GM18508 (cell line): ENCODE measurements around the gene SFT2D3.

Experiments
- ATAC-seq: cut with Tn5 transposase; IDR thresholded peaks from one replicate; pipeline ENCODE4 v1.9.1; 2021; ENCODE audit warnings: moderate number of reproducible peaks; ENCODE audit not compliant: insufficient read depth, unreplicated experiment

The SFT2D3 gene, protein sequence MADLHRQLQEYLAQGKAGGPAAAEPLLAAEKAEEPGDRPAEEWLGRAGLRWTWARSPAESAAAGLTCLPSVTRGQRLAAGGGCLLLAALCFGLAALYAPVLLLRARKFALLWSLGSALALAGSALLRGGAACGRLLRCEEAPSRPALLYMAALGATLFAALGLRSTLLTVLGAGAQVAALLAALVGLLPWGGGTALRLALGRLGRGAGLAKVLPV

DNA sequence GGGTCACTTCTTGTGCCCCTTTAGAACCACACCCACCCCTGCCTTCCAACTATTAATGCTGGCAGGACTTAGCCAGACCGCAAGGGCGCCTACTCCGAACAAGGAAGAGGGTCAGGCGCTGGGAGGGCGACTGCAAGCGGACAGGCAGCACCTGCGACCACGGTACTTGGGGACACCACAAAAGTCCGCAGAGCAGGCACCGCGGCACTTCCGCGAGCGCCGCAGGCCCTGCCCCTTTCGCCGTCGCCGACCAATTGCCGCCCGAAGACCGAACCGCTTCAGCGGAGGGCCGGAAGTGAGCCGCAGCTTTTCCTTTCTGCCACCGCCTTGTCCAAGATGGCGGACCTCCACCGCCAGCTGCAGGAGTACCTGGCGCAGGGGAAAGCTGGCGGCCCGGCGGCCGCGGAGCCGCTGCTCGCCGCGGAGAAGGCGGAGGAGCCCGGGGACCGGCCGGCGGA is at the start of gene SFT2D3:
SFT2D3 (plus strand) TSS at position 305 of the 458 bp plus-strand sequence; CDS start at position 337, 32 bp downstream.
- peak; percentile 48 for ATAC-seq

DNA sequence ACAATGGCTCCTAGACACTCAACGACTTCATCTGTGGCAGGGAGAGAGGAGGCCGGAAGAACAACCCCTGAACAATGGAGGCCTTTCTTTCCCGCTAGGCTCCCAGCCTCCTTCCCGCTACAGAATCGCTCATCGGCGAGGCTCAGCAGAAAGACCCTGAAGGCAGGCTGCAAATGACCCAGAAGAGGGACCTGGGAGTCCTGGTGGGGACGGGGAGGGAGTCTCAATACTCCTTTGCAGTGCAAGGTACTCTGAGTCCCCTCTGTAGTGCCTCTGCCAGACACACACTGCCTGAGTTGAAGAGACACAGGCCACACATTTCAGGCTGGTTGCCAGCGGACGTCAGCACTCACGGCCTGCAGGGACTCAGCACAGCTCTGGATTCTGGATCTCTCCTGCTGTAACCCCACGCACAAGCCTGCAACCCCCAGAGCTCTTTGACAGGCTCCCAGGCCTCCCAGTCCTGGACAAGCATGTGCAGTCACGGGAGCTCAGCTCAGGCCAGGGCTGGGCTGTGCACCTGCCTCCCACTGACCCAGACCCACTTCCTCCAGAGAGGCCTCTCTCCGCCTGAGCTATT is 49.2 kb upstream of the SFT2D3 start:
- no peak for ATAC-seq

DNA sequence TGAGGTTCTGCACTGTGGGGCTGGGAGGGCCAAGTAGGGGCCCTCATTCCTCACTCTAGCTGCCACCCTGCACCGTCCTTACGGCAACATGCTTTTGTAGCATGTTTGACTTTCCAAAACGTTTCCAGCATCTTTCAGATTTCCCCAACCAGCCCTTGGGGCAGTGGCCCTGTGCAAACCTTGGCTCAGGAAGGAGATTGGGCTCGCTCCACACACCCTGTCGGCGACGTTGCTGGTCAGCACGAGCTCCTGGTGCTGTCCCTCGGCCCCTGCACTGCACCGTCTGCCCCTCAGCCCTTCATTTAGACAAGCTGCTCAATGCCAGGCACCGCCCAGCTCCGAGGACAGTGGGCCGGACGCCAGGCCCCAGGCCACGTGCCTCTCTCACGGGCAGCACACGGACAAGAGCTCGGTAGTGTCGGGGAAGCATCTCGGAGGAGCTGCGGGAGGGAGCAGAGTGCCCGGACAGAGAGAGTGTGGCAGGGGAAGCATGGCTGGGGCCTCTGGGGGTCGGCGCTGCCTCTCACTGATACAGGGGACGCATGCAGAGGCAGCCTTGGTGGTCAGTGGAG is 48.4 kb upstream of the SFT2D3 start:
- ATAC-seq, result no peak

DNA sequence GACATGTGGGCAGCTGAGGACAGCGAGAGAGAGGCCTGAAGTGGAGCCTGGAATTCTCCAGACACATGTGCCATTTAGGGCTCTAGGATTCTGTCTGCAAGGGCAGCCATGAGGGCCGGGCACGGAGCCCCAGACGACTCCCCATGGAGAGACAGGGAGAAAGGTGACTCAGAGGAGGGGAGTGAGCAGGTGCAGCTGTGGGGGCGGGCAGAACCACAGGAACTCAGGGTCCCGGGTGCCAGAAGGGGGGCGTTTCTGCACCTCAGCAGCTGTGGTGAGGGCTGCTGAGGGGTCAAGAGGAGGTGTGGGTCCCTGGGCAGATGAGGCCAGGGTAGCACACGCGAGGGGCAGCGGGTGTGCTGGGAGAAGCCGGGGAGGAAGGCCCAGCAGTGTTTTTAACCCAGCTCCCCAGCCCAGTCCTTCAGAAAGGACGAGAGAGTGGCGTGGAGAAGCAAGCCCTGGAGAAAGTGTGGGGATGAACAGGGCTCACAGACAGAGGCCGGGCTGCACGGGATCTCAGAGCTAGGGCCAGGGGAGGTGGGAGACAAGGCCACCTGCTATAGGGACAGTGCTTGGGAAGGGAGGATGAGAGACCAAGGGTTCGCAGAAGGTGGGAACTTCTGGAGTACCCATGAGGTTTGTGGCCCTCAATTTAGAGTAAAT is 47.7 kb upstream of the SFT2D3 start:
- ATAC-seq, result no peak

DNA sequence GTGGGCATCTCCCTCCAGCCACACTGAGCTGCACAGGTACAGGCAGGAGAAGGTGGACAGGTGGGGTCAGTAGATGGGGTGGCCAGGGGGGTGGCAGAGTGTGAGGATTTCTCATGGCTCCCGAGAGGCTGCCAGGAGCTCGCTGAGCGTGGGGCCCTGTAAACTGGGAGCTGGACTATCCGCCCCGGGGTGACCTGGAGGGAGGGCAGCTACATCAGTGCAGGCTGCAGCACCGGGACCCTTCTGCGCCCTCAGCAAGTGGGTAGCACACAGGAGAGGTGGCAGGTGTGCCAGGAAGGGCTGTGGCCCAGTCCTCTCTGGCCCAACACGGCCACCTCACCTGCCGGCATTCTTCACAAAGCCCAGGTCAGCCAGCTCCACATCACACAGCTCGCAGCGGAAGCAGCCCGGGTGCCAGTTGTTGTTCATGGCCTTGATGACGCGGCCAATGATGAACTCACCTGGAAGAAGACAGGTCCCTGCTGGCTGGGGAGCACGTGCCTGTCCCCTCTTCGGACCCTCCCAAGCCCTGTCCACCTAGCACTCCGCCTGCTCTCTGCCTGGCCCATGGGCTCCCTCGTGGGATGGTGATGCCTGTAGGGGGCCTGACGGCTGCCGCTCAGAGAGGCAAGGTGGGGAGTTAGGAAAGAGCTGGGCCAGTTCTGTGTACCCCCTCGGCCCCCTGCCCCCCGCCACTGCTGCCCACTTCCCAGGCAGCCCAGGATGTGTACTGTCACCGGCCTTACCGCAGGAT is 47.0 kb upstream of the SFT2D3 start:
- no peak for ATAC-seq

DNA sequence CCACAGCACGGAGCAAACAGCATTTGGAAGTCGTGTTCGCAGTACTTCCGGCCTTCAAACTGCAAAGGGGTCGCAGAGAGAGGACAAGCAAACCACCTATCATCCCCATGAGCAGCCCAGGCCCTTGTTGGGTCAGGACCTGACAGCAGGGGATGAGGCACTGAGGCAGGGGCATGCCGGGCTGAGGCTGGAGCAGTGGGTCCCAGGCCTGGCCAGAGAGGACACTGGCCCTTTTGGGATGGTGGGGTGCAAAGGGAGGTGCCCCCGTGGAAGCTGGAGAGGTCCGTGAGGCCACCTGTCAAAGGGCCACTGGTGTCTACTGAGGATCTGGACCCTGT is 46.5 kb upstream of the SFT2D3 start:
- ATAC-seq, result no peak

DNA sequence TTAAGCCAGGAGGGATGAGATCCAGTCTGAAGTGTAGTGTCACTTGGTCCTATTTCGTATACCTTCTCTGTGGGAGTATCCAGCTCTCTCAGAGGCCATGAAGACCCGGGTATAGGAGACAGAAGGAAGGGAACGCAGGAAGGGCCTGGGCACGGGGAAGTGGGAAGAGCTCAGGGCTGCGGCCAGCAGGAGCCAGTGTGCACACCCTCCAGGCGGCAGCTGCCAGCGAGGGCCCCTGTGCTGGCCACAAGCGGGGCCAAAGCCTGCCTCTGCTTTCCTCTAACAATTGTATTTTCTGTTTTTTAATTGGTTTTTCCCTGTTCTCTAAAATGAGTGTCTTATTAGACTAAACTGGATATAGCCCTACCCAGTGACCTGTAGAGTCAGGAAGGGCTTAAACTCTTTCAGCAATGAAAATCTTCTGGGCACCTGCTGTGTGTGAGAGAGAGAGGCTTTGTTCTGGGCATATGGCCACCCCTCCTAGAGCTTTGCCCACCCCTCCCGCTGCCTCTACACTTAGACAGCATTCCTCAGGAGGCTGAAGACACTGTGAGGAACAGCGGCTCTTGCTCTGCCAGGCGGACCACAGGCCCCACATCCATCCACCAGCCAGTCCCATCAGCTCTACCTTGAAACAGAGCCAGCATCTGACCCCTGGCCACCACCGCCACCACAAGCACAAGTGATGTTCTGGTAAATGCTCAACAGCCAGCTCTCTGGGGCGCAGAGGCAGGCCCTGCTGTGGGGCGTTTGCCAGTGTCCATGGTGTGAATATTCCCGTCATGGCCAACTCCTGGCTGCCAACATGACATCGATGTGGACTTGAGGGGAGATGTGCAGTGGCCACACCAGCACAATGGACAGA is 45.9 kb upstream of the SFT2D3 start:
- no peak for ATAC-seq

DNA sequence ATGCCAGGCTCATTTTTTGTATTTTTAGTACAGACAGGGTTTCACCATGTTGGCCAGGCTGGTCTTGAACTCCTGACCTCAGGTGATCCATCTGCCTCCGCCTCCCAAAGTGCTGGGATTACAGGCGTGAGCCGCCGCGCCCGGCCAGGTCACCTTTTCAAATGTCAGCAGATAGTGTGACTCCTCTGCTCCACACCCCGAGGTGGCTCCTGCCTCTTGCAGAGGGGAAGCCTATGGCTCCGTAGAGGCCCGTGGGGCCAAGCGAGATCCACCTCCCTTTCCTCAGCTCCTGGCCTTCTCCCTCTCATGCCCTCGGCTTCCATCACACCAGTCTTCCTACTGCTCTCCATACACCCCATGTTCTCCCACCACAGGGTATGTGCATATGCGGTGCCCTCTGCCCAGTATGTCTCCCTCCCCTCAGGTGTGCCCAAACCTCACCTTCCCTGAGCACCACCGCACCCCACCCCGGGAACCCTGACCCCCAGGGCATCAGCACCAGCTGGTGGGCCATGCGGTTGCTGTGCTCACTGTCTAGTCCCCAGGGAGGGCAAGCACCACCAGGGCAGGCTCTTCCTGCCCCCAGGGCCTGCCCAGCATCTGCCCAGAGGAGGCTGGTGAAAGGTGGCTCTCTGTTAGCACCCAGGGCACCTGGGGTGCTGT is 44.6 kb upstream of the SFT2D3 start:
- no peak for ATAC-seq

DNA sequence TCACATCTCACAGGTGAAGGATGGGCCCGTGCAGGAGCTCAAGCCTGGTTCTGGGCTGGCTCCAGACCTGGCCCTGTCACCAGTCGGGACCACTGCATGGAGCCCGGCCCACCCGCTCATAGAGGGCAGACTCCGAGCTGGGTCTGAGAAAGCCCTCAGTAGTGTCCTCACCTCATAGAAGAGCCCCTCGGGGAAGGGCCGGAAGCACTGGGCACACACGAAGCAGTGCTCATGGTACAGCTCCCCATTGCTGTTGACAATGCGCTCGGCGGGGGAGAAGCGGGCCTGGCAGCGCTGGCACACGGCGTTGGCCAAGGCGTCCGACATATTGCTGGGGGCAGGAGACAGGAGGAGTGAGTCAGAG is 44.1 kb upstream of the SFT2D3 start:
- ATAC-seq, result no peak

DNA sequence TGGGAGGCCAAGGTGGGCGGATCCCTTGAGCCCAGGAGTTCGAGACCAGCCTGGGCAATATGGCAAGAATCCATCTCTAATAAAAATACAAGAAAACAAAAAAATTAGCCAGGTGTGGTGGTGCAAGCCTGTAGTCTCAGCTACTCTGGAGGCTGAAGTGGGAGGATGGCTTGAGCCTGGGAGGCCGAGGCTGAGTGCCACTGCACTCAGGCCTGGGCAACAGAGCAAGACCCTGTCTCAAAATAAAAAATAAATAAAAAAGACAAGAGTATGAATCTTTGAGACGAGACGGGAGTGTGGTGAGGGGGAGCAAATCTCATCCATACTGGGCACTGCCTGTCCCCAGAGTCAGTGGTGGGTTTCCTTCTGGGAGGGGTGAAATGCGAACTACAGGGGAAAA is 43.2 kb upstream of the SFT2D3 start:
- no peak for ATAC-seq

DNA sequence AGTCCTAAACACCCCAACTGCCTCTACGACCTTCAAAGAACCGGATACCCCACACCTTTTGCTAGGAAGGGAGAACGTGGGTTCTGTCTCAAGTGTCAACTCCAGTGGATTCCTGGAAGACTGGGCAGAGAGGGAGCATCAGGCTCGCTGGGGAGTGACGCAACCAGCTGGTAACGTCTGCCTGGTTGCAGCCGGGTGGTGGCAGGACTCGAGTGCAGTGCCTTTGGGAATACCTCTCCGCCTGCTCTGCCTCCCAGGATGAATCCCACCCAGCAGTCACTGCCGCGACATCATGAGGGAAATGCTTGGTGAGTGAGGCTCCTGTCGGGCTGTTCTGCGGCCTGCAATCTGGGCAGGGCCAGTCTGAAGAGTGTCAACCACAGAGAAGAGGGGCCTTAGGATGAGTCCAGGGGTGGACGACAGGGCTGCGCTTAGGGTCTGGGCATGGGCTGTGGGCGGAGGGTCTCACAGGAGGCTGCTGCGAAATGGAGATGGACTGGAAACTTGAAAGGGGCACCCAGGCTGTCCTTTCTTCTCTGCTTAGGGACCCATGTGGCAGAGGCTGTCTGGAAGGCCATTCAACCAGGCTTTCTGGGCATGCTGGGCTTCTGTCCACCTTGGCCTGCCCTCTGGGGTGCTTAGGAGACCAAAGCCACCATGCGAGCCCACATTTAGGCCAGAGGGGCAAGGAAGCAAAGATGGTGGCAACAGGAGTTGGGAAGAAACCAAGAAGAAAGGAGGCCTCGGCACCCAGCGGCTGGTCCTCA is 42.5 kb upstream of the SFT2D3 start:
- no peak for ATAC-seq

DNA sequence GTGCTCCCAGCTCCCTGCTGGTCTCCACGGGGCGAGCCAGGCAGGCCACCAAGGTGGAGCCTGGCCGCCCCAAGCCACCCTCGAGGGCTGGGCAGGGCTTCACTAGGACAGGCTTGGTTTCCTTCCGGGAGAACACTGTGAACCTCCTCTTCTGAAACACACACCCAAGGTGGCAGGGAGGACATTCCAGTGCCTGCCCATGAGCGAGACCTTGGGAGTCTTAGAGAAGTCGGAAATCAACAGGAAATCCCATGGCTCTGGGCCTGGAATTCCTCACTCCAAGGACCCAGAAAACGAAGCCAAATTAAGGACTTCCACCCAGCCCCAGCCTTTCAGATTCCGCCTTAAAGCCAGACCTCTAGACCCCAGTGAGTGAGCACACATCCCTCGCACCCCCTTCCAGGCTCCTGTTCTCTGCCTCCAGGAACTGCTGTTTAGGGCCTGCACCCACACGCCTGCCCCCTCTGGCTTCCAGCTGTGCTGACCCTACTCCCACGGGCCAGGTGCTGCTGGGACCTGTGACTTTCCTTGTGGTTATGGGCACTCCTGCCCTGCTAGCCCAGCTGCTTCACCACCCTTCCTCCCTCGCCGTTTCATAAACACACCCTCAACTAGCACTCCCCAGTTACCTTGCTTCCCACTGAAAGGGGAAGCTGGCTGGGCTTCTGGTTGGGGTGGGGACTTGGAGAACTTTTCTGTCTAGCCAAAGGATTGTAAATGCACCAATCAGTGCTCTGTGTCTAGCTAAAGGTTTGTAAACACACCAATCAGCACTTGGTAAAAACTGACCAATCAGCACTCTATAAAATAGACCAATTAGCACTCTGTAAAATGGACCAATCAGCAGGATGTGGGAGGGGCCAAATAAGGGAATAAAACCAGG is 41.6 kb upstream of the SFT2D3 start:
- ATAC-seq, result no peak

DNA sequence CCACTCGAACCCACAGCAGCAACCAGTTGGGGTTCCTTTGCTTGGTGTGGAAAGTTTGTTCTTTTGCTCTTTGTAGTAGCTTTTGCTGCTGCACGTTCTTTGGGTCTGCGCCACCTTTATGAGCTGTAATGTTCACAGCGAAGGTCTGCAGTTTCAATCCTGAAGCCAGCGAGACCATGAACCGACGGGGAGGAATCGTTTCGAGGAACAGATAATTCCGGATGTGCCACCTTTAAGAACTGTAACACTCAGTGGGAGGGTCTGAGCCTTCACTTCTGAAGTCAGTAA is 41.1 kb upstream of the SFT2D3 start:
- ATAC-seq, result no peak

DNA sequence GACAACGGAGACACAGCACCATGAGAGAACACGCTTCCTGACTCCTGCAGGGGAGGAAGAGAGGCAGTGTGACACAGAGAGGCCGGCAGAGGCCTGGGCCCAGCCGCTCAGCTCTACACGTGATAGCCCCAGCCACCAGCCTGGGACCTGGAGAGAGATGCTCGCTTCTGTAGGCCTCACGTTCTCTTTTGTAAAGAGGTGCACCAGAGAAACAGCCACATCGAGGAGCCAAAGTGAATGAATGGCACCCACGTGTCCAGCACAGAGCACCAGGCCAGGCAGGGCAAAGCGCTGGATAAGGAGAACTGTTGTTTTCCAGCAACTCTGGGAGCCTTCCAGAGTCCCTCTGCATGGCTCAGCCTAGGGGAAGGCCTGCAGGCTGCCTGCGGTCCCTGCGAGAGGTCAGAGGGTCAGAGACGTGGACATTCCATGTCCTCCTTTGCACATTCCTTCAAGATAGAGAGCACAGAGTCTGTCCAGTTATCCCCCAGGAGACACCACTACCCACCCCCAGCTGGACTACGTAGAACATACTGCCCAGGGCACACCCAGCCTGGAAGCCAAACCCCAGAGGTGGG is 40.1 kb upstream of the SFT2D3 start:
- ATAC-seq, result no peak

DNA sequence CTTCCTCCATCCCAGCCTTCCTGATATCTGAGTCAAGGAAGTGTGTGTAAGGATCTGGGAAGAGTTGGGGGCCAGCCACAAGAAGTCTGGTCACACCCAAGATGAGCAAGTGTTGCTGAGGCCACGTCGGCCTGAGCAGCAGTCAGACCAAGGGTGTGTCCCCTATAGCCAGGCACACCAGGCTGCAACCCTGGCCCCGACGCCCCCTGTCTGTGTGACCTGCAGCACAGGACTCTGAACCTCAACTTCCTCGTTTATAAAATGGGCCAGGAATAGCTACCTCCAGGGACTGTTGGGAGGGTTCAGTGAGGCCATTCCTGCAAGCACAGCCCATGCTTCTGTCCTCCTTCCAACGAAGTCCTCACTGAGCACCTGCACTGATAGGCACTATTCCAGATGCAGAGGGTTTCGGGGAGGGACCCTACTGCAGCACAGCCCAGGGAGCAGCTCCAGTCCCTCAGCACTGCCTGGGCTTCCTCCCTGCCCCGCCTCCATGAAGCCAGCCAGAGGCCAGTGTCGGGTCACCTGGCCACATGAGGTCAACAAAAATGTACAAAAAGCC is 39.3 kb upstream of the SFT2D3 start:
- ATAC-seq, result no peak

DNA sequence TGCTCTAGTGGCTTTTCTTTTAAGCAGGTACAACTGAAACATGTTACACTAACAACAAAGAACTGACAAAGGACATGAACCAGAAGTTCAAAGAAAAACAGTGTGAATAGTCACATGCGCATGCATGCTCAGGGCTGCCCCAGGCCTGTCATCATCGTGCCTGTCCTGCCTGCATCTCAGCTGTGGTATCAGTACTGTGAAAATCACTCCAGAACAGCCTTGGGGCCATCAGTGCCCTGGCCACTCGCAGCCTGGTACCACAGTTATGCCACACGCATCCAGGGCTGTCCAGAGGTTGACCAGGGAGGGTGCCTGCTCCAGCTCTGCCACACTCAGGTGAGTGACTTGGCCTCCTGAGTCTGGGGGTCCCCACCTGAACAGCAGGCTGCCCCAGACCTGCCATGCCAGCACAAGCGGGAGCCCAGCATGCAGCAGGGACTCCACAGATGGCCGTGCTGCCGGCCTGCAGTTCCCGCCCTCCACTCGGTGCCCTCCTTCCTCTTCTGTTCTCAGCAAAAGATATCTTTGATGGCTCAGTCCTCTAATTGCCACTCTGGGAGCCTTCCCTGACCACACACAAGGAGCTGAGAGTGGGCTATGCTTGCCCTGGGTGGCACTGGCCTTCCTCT is 38.2 kb upstream of the SFT2D3 start:
- ATAC-seq, result no peak

DNA sequence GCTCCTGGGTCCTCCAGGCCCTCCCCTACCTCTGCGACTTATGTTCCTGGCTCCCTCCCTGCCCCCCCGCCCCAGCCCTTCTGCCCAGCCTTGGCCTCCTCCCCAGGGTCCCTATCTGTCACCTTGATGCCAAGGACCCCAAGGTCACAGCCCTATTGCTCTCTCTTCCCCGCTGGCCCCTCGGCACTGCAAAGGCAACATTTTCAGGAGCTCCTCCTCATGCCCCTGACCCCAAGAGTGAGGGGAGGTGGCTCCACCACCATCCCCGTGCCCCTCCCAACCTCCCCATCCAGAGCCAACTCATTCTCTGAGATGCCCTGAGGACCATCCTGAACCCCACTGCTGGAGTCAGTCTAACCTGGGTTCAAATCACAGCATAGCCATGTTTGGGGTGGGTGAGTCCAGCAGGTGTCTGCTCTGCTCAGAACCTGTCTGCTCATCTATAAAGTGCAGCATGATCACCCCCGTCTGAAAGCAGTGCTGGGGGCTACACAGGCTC is 37.7 kb upstream of the SFT2D3 start:
- no peak for ATAC-seq
